H1 (cell line): ENCODE results near the gene SEL1L.

Source experiments
- BRCA1 ChIP-seq: IDR thresholded peaks from 2 replicates; pipeline ENCODE4 v1.6.1; 2012; ENCODE audit warnings: low read depth, low read length, improper control_type of control experiment
- RAD21 ChIP-seq, 2 experiments: IDR thresholded peaks in 1 of 2; conservative IDR thresholded peaks in 1 of 2; 2 replicates each; pipeline ENCODE4 v1.6.1; 2011; ENCODE audit warnings: low read depth in 2 of 2, low read length in 2 of 2, improper control_type of control experiment in 1 of 2, inconsistent platforms in 1 of 2, mild to moderate bottlenecking in 1 of 2, moderate library complexity in 1 of 2
- RFX5 ChIP-seq: IDR thresholded peaks from 2 replicates; pipeline ENCODE4 v1.6.1; 2011; ENCODE audit warnings: low read depth, low read length, improper control_type of control experiment, borderline replicate concordance
- SP1 ChIP-seq: IDR thresholded peaks from 2 replicates; pipeline ENCODE4 v1.6.1; 2011; ENCODE audit warnings: low read depth, low read length
- SP2 ChIP-seq: IDR thresholded peaks from 2 replicates; pipeline ENCODE4 v1.6.1; 2012; ENCODE audit warnings: mild to moderate bottlenecking, low read length, inconsistent platforms
- TAF7 ChIP-seq: optimal IDR thresholded peaks from 2 replicates; pipeline ENCODE3; 2011; ENCODE audit warnings: low read depth, mild to moderate bottlenecking, inconsistent platforms, low read length, moderate library complexity, borderline replicate concordance
- YY1 ChIP-seq: IDR thresholded peaks from 2 replicates; pipeline ENCODE4 v1.6.1; 2011; ENCODE audit warnings: low read depth, mild to moderate bottlenecking, low read length
- ZNF274 ChIP-seq: IDR thresholded peaks from 2 replicates; pipeline ENCODE4 v1.7.0; 2012; ENCODE audit warnings: low read length, borderline replicate concordance; ENCODE audit errors: extremely low read depth
- TF ChIP-seq, protein P1 (sequence below), 3 experiments: IDR thresholded peaks; 1 replicate in 2 of 3; 2 replicates in 1 of 3; pipeline versions ENCODE4 v1.5.1 to v1.6.1; 2011; ENCODE audit warnings: low read length in 3 of 3, mild to moderate bottlenecking in 3 of 3, inconsistent platforms in 2 of 3, low read depth in 1 of 3, moderate library complexity in 1 of 3; ENCODE audit not compliant: insufficient read depth in 1 of 3; ENCODE audit errors: control extremely low read depth in 1 of 3
- TF ChIP-seq, protein P2 (sequence below): IDR thresholded peaks from 2 replicates; pipeline ENCODE4 v1.6.1; 2012; ENCODE audit warnings: inconsistent platforms
- TF ChIP-seq, protein P3 (sequence below): IDR thresholded peaks from 2 replicates; pipeline ENCODE4 v1.6.1; 2012; ENCODE audit warnings: inconsistent platforms

- TF ChIP-seq BRCA1 (no peak), SP1 (no peak), RAD21 (IDR thresholded peaks at IDR 0.05 in 1 of 2, conservative IDR thresholded peaks at IDR 0.05 in 1 of 2; ENCODE audit: low read depth in 2 of 2, low read length in 2 of 2) (no peak), RFX5 (no peak), YY1 (no peak), ZNF274 (no peak), SP2 (no peak), TAF7 (no peak)
- TF ChIP-seq, protein P1, sequence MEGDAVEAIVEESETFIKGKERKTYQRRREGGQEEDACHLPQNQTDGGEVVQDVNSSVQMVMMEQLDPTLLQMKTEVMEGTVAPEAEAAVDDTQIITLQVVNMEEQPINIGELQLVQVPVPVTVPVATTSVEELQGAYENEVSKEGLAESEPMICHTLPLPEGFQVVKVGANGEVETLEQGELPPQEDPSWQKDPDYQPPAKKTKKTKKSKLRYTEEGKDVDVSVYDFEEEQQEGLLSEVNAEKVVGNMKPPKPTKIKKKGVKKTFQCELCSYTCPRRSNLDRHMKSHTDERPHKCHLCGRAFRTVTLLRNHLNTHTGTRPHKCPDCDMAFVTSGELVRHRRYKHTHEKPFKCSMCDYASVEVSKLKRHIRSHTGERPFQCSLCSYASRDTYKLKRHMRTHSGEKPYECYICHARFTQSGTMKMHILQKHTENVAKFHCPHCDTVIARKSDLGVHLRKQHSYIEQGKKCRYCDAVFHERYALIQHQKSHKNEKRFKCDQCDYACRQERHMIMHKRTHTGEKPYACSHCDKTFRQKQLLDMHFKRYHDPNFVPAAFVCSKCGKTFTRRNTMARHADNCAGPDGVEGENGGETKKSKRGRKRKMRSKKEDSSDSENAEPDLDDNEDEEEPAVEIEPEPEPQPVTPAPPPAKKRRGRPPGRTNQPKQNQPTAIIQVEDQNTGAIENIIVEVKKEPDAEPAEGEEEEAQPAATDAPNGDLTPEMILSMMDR (IDR thresholded peaks at IDR 0.05; ENCODE audit: control extremely low read depth in 1 of 3, insufficient read depth in 1 of 3, low read depth in 1 of 3, low read length in 3 of 3) = no peak
- TF ChIP-seq, protein P2, sequence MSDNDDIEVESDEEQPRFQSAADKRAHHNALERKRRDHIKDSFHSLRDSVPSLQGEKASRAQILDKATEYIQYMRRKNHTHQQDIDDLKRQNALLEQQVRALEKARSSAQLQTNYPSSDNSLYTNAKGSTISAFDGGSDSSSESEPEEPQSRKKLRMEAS = no peak
- TF ChIP-seq, protein P3, sequence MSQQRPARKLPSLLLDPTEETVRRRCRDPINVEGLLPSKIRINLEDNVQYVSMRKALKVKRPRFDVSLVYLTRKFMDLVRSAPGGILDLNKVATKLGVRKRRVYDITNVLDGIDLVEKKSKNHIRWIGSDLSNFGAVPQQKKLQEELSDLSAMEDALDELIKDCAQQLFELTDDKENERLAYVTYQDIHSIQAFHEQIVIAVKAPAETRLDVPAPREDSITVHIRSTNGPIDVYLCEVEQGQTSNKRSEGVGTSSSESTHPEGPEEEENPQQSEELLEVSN = no peak
Observed at GRCh38 chr14:81423504-81423903, 110.1 kb downstream of the SEL1L start.
